HG02973 (cell line): ENCODE measurements around the gene WDR88.

Experiments used
- ATAC-seq: cut with Tn5 transposase; IDR thresholded peaks from one replicate; pipeline ENCODE4 v1.9.1; 2021; ENCODE audit warnings: moderate library complexity; ENCODE audit not compliant: unreplicated experiment

WDR88 gene

GRCh38 chr19:33195645-33196347 is 63.9 kb downstream of the WDR88 start:
- no peak for ATAC-seq

GRCh38 chr19:33196446-33197193 is 64.7 kb downstream of the WDR88 start:
- no peak for ATAC-seq

DNA sequence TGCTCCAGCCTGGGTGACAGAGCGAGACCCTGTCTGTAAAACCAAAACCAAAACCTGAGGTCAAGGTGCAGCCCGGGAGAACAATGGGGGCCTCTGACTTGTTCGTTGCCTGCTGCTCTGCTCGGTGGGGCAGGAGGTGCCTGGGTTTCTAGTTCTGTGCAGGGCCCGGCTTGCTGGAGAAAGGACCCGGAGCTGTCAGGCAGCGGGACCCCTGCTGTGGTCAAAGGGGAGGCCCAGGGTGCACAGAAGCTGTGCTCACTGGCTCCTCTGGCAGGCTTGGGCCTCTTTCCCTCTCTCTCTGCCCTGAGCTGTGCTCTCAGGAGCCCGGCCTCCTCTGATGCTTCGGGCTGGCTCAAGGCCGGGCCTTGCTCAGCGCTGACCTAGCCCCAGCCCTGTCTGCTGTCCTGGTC is 65.7 kb downstream of the WDR88 start:
- no peak for ATAC-seq

GRCh38 chr19:33198169-33198568 is 66.3 kb downstream of the WDR88 start:
- ATAC-seq = no peak

- ATAC-seq = no peak
These were observed 67.7 kb downstream of the WDR88 start for GRCh38 chr19:33199441-33200265.

- ATAC-seq = no peak
These were observed 69.6 kb downstream of the WDR88 start for GRCh38 chr19:33201473-33201872.

GRCh38 chr19:33201886-33202545 is 70.1 kb downstream of the WDR88 start:
- no peak for ATAC-seq

- no peak for ATAC-seq
These were observed 70.9 kb downstream of the WDR88 start for GRCh38 chr19:33202546-33203507.

- ATAC-seq = no peak
These were observed 71.6 kb downstream of the WDR88 start for GRCh38 chr19:33203529-33203928.

DNA sequence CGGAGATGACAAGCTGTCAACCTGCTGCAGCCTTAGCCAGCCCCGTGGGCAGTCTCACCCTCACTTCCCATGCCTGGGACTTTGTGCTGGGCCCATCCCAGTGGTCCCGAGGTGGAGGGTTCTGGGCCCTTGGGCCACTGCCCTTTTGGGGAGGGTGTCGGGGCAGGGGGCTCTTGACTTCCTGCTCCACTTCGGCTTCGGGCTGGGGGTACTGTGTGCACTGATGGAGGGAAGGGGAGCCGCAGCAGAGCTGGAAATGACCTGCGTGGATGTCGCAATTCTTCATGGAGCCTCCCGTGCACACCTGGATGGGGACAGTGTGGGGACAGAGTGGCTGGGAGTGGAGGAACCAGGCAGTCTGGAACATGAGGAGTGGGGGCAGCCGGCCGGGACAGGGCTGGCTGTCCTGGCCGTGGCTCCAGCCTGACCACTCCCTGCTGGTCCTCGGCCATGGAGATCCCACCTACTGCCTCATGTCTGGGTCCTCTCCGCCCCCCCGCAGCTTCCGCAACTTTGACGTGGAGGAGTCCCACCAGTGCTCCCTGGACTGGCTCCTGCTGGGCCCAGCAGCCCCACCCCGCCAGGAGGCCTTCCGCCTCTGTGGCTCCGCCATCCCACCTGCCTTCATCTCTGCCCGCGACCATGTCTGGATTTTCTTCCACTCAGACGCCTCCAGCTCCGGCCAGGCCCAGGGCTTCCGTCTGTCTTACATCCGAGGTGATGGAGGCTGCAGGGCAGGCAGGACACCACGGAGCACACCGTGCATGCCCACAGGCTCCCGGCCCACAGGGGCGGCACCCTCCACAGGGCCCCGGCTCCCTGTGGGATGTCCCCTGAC is 72.4 kb downstream of the WDR88 start:
- ATAC-seq = no peak

GRCh38 chr19:33205110-33205509 is 73.2 kb downstream of the WDR88 start:
- ATAC-seq = no peak

DNA sequence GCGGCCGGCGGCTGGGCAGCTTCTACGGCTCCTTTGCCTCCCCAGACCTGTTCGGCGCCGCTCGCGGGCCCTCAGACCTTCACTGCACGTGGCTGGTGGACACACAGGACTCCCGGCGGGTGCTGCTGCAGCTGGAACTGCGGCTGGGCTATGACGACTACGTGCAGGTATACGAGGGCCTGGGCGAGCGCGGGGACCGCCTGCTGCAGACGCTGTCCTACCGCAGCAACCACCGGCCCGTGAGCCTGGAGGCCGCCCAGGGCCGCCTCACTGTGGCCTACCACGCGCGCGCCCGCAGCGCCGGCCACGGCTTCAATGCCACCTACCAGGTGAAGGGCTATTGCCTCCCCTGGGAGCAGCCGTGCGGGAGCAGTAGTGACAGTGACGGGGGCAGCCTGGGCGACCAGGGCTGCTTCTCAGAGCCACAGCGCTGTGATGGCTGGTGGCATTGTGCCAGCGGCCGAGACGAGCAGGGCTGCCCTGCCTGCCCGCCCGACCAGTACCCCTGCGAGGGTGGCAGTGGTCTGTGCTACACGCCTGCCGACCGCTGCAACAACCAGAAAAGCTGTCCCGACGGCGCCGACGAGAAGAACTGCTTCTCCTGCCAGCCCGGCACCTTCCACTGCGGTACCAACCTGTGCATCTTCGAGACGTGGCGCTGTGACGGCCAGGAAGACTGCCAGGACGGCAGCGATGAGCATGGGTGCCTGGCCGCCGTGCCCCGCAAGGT is 73.8 kb downstream of the WDR88 start:
- no peak for ATAC-seq

- ATAC-seq = no peak
These were observed 74.5 kb downstream of the WDR88 start for GRCh38 chr19:33206261-33207039.

DNA sequence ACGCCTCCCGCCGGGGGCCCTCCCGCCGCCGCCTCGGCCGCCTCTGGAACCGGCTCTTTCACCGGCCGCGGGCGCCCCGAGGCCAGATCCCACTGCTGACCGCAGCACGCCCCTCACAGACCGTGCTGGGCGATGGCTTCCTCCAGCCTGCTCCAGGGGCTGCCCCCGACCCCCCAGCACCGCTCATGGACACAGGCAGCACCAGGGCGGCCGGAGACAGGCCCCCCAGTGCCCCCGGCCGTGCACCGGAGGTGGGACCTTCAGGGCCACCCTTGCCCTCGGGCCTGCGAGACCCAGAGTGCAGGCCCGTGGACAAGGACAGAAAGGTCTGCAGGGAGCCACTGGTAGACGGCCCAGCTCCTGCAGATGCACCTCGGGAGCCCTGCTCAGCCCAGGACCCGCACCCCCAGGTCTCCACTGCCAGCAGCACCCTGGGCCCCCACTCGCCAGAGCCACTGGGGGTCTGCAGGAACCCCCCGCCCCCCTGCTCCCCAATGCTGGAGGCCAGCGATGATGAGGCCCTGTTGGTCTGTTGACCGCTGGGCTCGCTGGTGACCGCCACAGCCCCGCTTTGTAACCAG is 75.2 kb downstream of the WDR88 start:
- ATAC-seq = no peak

GRCh38 chr19:33207903-33208302 is 76.0 kb downstream of the WDR88 start:
- no peak for ATAC-seq

- no peak for ATAC-seq
These were observed 76.5 kb downstream of the WDR88 start for GRCh38 chr19:33208371-33208895.
